Measurements from ENCODE around the gene CAMK1G. TPM values are rescaled to one million over a fixed set of nuclear protein-coding genes. Genes with fewer than 3 reads are reported as not detected.

The CAMK1G gene
- total RNA-seq, 1 experiment from 2014 or later: not detected

- Mint-ChIP-seq H3K36me3 (ENCODE audit: insufficient read depth, unreplicated experiment) (peaks cover 6% of the 10 kb centered on the region), H3K9me3 (ENCODE audit: unreplicated experiment) (no peaks in the 10 kb centered on the region), H3K27ac (ENCODE audit: low read depth, unreplicated experiment) (peak overlapping the region; percentile 99), H3K4me1 (ENCODE audit: insufficient read depth, unreplicated experiment) (peaks cover 82% of the 10 kb centered on the region), H3K4me3 (ENCODE audit: unreplicated experiment) (peak overlapping the region; percentile 41), H3K27me3 (ENCODE audit: insufficient read depth, unreplicated experiment) (no peaks in the 10 kb centered on the region)
- DNase-seq (ENCODE audit: unreplicated experiment): peak; percentile 82
- TF ChIP-seq, protein P1, sequence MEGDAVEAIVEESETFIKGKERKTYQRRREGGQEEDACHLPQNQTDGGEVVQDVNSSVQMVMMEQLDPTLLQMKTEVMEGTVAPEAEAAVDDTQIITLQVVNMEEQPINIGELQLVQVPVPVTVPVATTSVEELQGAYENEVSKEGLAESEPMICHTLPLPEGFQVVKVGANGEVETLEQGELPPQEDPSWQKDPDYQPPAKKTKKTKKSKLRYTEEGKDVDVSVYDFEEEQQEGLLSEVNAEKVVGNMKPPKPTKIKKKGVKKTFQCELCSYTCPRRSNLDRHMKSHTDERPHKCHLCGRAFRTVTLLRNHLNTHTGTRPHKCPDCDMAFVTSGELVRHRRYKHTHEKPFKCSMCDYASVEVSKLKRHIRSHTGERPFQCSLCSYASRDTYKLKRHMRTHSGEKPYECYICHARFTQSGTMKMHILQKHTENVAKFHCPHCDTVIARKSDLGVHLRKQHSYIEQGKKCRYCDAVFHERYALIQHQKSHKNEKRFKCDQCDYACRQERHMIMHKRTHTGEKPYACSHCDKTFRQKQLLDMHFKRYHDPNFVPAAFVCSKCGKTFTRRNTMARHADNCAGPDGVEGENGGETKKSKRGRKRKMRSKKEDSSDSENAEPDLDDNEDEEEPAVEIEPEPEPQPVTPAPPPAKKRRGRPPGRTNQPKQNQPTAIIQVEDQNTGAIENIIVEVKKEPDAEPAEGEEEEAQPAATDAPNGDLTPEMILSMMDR (IDR thresholded peaks at IDR 0.05; ENCODE audit: unreplicated experiment): no peak
- intact Hi-C loops (cut with micrococcal nuclease): loop anchor here (2.0 to 10.0 kb wide), 2 partner anchors 15 to 253 kb away; no protein-coding TSS in a partner anchor
- BruUV-seq (replicated peaks): no TSS peak
- POLR2A ChIA-PET: interaction anchor here (0.6 to 18.4 kb wide), 20 partner anchors 6 to 1789 kb away, joined by 3 to 458 read pairs (median 6); partner anchors contain the start of genes G0S2, IRF6 and LAMB3
- CTCF ChIA-PET: interaction anchor here (0.6 to 21.0 kb wide), 17 partner anchors 8 to 100 kb away, joined by 3 to 564 read pairs (median 7); no protein-coding TSS in a partner anchor
Measured at GRCh38 chr1:209657918-209658317, 74.4 kb downstream of the CAMK1G start.

GRCh38 chr1:209659909-209660308, 76.4 kb downstream of the CAMK1G start:
- H3K36me3 Mint-ChIP-seq (ENCODE audit: insufficient read depth, unreplicated experiment): peaks cover 6% of the 10 kb centered on the region
- POLR2A ChIA-PET: interaction anchor here (1.0 to 18.4 kb wide), 6 partner anchors 8 to 229 kb away, joined by 4 to 458 read pairs (median 166); partner anchors contain the start of genes G0S2 and LAMB3
- TF ChIP-seq, protein P1 (IDR thresholded peaks at IDR 0.05; ENCODE audit: unreplicated experiment): no peak
- peak overlapping the region; percentile 4 for H3K4me3 Mint-ChIP-seq (ENCODE audit: unreplicated experiment)
- no peaks in the 10 kb centered on the region for H3K27me3 Mint-ChIP-seq (ENCODE audit: insufficient read depth, unreplicated experiment)
- H3K9me3 Mint-ChIP-seq (ENCODE audit: unreplicated experiment): no peaks in the 10 kb centered on the region
- no TSS peak for BruUV-seq (replicated peaks)
- peak; percentile 91 for DNase-seq (ENCODE audit: unreplicated experiment)
- intact Hi-C loops (cut with micrococcal nuclease): loop anchor here (10.0 kb wide), 1 partner anchor 255 kb away; no protein-coding TSS in a partner anchor
- CTCF ChIA-PET: interaction anchor here (1.4 to 5.2 kb wide), 4 partner anchors 10 to 60 kb away, joined by 4 to 36 read pairs (median 8); no protein-coding TSS in a partner anchor
- H3K4me1 Mint-ChIP-seq (ENCODE audit: insufficient read depth, unreplicated experiment): peaks cover 66% of the 10 kb centered on the region
- H3K27ac Mint-ChIP-seq (ENCODE audit: low read depth, unreplicated experiment): peak overlapping the region; percentile 99

DNA sequence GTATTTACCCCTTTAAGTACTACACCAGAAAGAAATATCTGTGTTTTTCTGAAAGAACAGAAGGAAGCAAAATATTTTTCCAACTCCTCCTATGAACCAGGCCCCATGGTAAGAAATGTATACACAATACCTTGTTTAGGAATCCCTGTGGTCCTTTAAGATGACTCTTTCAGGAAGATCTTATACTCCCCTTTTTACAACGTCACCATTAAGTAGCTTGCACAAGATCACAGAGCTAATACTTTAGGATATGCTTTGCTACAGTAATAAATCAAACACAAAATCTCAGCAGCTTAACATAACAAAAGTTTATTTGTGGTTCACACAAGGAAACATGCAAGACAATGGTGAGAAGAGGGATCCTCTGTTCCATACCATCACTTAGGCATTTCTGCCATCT, 77.6 kb downstream of the CAMK1G start:
- ChIA-PET CTCF (interaction anchor here (0.6 to 5.2 kb wide), 15 partner anchors 8 to 436 kb away, joined by 3 to 36 read pairs (median 4); partner anchors contain the start of genes G0S2 and LAMB3), POLR2A (interaction anchor here (0.6 to 18.4 kb wide), 6 partner anchors 9 to 342 kb away, joined by 3 to 458 read pairs (median 106); partner anchors contain the start of genes G0S2 and LAMB3)
- no peaks in the 10 kb centered on the region for H3K9me3 Mint-ChIP-seq (ENCODE audit: unreplicated experiment)
- TF ChIP-seq, protein P1 (IDR thresholded peaks at IDR 0.05; ENCODE audit: unreplicated experiment): no peak
- intact Hi-C loops (cut with micrococcal nuclease): no loop called here
- H3K4me1 Mint-ChIP-seq (ENCODE audit: insufficient read depth, unreplicated experiment): peaks cover 55% of the 10 kb centered on the region
- peaks cover 6% of the 10 kb centered on the region for H3K36me3 Mint-ChIP-seq (ENCODE audit: insufficient read depth, unreplicated experiment)
- no peaks in the 10 kb centered on the region for H3K27me3 Mint-ChIP-seq (ENCODE audit: insufficient read depth, unreplicated experiment)
- H3K27ac Mint-ChIP-seq (ENCODE audit: low read depth, unreplicated experiment): peak overlapping the region; percentile 99
- no peak overlapping the region for H3K4me3 Mint-ChIP-seq (ENCODE audit: unreplicated experiment)
- no peak for DNase-seq (ENCODE audit: unreplicated experiment)
- BruUV-seq (replicated peaks): no TSS peak

GRCh38 chr1:209662879-209663327, 79.4 kb downstream of the CAMK1G start:
- Mint-ChIP-seq H3K36me3 (ENCODE audit: insufficient read depth, unreplicated experiment) (no peaks in the 10 kb centered on the region), H3K4me3 (ENCODE audit: unreplicated experiment) (no peak overlapping the region), H3K27me3 (ENCODE audit: insufficient read depth, unreplicated experiment) (no peaks in the 10 kb centered on the region), H3K9me3 (ENCODE audit: unreplicated experiment) (no peaks in the 10 kb centered on the region), H3K27ac (ENCODE audit: low read depth, unreplicated experiment) (peak overlapping the region; percentile 8), H3K4me1 (ENCODE audit: insufficient read depth, unreplicated experiment) (peaks cover 36% of the 10 kb centered on the region)
- POLR2A ChIA-PET: interaction anchor here (1.5 to 18.4 kb wide), 3 partner anchors 11 to 43 kb away, joined by 5 to 458 read pairs (median 207); partner anchors contain the start of gene LAMB3
- no TSS peak for BruUV-seq (replicated peaks)
- TF ChIP-seq, protein P1 (IDR thresholded peaks at IDR 0.05; ENCODE audit: unreplicated experiment): no peak
- intact Hi-C loops (cut with micrococcal nuclease): no loop called here
- DNase-seq (ENCODE audit: unreplicated experiment): no peak
- CTCF ChIA-PET: interaction anchor here (1.5 to 2.8 kb wide), 3 partner anchors 9 to 20 kb away, joined by 3 to 9 read pairs (median 8); no protein-coding TSS in a partner anchor
